D721Med (cell line): Measurements from ENCODE around the gene GP9.

Source experiments
- DNase-seq: peaks from one replicate; pipeline ENCODE4 v3.0.0; 2011; ENCODE audit warnings: low spot score; ENCODE audit not compliant: insufficient read length
- FAIRE-seq: peaks from 2 replicates; lab custom pipeline; 2011; peaks lifted over from hg19 to GRCh38; lab: Jason Lieb, UNC
- TF ChIP-seq, protein P1 (sequence below): IDR thresholded peaks from 2 replicates; pipeline ENCODE4 v1.5.1; 2012; ENCODE audit warnings: mild to moderate bottlenecking, control low read depth; ENCODE audit not compliant: insufficient read depth; ENCODE audit errors: missing control alignments

The GP9 gene

DNA sequence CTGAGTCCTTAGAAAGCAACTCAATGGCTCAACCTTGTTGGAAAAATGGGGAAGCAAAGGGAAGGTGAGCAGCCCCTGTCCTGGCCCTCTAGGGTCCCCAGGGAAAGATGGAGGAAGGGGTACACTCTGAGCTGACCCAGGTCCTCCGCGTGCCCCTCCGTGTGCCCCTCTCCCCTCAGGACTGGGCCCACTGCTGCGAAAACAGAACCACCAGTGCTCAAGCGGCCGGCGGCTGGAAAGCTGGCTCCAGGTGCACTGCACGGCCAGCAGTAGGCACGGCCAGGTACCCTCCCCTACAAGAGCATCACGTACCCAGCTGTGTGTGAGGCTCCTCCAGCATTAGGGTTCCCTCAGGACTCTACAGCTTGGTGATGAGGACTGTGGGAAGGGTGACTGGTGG is 34.7 kb downstream of the GP9 start:
- TF ChIP-seq, protein P1, sequence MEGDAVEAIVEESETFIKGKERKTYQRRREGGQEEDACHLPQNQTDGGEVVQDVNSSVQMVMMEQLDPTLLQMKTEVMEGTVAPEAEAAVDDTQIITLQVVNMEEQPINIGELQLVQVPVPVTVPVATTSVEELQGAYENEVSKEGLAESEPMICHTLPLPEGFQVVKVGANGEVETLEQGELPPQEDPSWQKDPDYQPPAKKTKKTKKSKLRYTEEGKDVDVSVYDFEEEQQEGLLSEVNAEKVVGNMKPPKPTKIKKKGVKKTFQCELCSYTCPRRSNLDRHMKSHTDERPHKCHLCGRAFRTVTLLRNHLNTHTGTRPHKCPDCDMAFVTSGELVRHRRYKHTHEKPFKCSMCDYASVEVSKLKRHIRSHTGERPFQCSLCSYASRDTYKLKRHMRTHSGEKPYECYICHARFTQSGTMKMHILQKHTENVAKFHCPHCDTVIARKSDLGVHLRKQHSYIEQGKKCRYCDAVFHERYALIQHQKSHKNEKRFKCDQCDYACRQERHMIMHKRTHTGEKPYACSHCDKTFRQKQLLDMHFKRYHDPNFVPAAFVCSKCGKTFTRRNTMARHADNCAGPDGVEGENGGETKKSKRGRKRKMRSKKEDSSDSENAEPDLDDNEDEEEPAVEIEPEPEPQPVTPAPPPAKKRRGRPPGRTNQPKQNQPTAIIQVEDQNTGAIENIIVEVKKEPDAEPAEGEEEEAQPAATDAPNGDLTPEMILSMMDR = no peak
- DNase-seq (no peak), FAIRE-seq (no peak)

DNA sequence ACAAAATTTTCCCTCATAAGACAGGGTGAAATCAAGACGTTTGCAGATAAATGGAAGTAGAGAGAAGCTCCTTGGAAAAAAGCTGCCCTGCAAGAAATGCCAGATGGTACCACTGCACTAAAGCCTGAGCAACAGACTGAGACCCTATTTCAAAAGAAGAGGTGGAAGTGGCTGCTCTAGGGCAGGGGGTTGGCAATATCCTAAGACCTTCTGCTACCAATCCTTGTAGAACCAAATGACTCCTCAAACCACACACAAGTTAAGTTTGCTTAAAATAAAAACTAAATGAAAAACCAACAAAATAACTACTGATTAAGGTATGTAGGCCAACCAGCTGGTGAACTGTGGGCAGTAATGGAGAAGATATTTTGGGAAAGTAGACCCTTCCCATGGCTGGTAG is 39.7 kb downstream of the GP9 start:
- DNase-seq = no peak
- FAIRE-seq = no peak
- TF ChIP-seq, protein P1 = no peak

DNA sequence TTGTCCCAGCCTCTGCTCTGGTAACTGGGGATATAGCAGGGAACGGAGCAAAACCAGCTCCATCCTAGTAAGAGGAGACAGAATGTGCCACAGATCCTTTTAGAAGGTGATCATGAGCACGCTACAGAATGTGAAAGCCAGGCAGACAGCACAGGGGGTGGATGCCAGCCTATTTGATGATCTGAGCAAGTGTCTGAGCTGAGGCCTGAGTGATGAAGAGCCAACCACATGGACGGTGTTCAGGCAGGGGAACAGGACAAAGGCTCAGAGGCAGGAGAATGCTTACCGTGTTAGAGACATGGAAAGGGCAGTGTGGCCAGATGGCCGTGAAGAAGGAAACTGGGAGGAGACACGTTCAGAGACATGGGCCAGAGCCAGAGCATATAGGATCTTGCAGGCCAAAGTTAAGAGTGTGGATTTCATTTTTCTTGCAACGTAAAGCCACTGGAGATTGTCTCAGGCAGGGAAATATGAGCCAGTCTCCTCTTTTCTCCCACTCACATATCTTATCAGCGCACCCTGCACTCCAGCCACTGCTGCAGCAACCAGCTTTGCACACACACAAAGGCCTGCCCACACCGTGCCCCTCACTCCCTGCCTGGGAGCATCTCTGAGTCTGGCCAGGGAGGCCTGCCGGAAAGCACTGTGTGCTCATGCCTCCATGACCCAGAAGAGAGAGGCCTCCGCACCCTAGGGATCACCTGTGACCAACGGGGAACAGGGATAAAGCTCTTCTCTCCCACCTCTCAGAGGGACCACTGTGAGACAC is 41.0 kb downstream of the GP9 start:
- TF ChIP-seq, protein P1 = no peak
- DNase-seq (no peak), FAIRE-seq (no peak)

- no peak for FAIRE-seq
- TF ChIP-seq, protein P1 = no peak
- DNase-seq = no peak
Measured at GRCh38 chr3:129103296-129103695, 42.7 kb downstream of the GP9 start.

DNA sequence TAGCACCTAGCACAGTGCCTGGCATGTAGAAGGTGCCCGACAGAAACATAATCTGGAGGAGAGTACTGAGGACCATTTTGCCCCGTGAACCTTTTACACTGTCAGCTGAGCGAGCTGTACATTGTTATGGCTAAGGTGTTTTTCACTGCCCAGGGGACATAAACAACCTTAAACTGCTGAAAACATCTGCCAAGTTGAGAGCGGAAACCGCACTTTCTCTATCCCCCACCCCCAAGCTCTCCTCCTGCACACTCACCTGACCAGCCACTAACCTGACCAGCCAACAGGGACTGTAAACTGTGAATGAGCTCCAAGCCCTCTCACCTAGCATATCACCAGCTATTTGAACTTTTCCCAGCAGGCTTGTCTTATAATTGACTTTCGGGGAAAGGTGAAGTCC is 43.5 kb downstream of the GP9 start:
- FAIRE-seq = no peak

GRCh38 chr3:129104498-129105079 is 44.0 kb downstream of the GP9 start:
- peak; percentile 52 for DNase-seq
- FAIRE-seq = peak; percentile 80

More for the DNA sequence above, 43.5 kb downstream of the GP9 start:
- TF ChIP-seq, protein P1 = no peak
- DNase-seq = no peak

More at GRCh38 chr3:129104498-129105079, 44.0 kb downstream of the GP9 start:
- TF ChIP-seq, protein P1 = no peak
